GM19023 (cell line): ENCODE data around the gene FAM167B.

Experiments used
- ATAC-seq: cut with Tn5 transposase; IDR thresholded peaks from one replicate; pipeline ENCODE4 v1.9.1; 2021; ENCODE audit warnings: mild to moderate bottlenecking, moderate library complexity; ENCODE audit not compliant: unreplicated experiment

FAM167B gene

GRCh38 chr1:32246888-32247273, at the start of gene FAM167B:
Gene FAM167B (plus strand): TSS chr1:32247222. CDS start chr1:32247422, 200 bp downstream.
- ATAC-seq = no peak

- no peak for ATAC-seq
Observed at GRCh38 chr1:32197837-32198236, 49.2 kb upstream of the FAM167B start.

DNA sequence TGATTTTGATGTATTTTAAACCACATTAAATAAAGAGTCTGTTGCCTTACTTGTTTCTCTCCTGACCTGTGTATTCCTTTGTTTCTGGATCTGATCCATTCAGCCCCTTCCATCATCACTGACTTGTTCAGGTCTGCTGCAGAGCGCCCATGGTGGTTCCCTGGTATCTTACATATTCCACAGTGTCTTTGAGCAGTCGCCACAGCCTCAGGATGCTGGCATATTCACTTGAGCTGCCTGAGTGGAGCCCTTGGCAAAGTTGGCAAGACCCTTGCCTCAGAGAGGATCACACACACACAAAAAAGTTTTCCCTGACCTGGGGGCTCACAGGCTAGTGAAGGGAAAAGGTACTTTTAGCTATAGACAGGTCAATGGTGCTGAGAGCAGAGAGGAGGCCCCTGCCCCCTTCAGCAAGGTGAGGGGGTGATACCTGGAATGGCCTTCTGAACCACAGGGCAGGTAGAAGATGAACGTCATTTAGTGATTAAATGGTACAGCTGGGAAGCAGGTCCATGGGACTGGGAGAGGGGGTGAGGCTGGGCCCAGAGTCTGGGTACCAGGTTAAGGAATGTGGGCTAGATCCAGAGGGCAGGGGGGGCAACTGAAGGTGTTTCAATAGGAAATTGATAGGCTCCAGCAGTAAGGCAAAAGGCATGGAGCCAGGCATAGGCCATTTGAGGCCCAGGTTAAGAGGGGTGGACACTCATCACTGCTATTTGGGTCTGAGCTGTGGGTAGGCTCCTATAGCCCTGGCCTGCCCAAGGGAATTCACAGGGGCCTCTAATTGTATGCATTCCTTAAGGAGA, 48.6 kb upstream of the FAM167B start:
- no peak for ATAC-seq

GRCh38 chr1:32199043-32199716, 47.8 kb upstream of the FAM167B start:
- no peak for ATAC-seq

- no peak for ATAC-seq
Observed at GRCh38 chr1:32199717-32200072, 47.3 kb upstream of the FAM167B start.

DNA sequence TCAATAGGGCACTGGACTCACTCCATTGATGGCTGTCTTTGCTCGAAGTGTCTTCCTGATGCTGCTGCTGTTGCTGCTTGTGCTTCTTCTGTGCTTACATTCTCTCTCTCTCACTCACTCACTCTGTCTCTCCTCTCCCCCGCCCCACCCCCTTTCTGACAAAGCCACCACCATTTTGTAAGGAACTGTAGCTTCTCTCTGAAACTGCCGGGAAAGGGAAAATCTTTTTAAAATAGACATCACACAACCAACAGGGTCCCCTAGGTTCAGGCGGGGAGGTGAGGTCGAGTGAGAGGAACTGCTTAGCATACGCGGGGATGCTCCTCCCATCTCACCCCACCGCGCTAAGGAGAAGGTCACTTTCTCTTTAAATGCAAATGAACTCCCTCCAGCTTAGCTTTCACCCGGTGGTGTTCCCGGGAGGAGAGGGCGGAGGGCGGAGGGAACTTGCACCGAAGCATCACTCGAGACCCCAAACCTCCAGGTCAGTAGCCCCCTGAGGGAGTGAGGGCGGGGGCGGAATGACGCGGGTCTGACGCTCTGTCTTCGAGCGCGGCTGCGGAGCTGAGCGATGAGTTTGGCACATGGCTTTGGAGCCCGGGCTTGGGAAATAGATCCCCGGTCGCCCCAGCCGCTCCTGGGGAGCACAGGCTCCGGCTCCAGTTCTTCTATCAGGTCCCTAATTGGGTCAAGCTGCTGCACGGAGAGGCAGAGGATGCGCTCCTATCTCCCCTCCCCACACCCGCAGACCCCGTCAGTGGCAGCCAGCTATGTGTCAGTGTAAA, 46.6 kb upstream of the FAM167B start, which contains the start of gene CCDC28B:
CCDC28B (plus strand) TSS at position 370 of the 785 bp plus-strand sequence. CDS start 1,341 bp downstream, outside the sequence.
- ATAC-seq = no peak

- no peak for ATAC-seq
Observed at GRCh38 chr1:32201011-32201855, 45.8 kb upstream of the FAM167B start.

- ATAC-seq = no peak
Observed at GRCh38 chr1:32204943-32205361, 42.1 kb upstream of the FAM167B start.

DNA sequence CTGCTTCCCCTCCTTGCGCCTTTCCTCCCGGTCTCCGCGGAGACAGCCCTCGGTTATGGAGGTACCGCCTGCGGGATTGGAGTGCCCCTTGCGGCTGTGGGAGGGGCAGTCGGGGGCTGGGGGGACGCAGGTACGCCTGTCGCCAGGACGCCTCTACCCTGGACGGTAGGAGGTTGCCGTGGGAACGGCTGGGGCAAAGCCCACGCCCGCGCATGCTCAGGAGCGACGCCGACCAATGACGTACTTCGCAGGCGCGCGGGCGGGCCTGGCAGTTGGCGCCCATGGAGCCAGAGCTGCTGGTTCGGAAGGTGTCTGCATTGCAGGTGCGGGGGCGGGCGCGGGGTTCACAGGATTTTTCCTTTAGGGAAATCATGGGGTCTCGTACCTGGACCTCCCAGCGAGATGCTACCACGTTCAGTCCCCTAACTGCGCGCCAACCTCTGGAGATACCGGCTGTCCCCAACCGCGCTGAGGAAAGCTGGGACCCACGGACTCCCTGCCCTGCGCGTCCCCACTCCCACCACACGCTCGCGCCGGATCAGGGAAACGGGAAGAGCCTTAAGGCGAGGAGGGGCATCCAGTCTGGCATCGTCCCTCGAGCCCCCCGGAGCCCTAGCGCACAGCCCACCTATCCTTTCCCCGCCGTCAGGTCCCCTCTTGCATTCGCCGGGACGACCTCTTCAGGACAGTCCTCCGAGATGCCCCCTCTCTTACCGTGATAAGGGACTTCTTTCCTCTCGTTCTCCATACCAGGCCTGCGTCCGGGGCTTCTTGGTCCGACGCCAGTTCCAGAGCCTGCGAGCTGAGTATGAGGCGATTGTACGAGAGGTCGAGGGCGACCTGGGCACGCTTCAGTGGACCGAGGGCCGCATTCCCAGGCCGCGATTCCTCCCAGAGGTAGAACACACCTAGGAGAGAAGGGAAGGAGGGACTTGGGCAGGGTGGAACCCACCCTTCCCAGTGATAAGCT, 41.3 kb upstream of the FAM167B start, which contains the start of gene IQCC:
IQCC (plus strand) TSS at position 271 of the 970 bp plus-strand sequence; CDS start at position 282, 11 bp downstream.
- peak; percentile 37 for ATAC-seq

DNA sequence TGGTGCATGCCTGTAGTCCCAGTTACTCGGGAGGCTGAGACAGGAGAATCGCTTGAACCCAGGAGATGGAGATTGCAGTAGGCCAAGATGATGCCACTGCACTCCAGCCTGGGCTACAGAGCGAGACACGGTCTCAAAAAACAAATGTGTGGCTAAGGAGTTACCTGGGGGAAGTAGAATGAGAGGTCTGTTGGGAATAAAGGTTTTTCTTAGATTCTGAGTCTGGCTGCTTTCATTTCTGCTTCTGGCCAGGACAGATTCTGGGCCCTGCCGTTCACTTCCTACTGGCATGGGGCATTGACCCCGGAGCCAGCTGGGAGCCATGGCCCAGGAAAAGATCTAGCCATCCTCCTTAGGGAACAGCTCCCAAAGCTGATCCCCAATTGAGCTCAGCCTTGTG, 38.6 kb upstream of the FAM167B start:
- no peak for ATAC-seq

DNA sequence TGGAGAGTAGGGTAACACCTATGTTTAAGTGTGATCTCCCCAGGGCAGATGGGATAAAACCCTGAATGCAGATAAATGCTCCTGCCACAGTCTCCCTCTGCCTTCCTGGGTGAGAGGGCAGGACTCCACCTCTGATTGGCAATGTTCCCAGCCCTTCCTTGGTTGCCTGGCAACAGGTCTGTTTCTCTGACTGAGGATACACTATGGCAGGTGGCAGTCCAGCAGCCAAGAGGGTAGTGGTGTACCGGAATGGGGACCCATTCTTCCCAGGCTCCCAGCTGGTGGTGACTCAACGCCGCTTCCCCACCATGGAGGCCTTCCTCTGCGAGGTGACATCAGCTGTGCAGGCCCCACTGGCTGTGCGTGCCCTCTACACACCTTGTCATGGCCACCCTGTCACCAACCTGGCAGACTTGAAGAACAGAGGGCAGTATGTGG, 38.1 kb upstream of the FAM167B start, which contains the start of gene DCDC2B:
DCDC2B (plus strand) TSS at position 199 of the 438 bp plus-strand sequence; CDS start at position 204, 5 bp downstream.
- ATAC-seq = no peak

- no peak for ATAC-seq
Observed at GRCh38 chr1:32215629-32216480, 31.2 kb upstream of the FAM167B start.

- no peak for ATAC-seq
Observed at GRCh38 chr1:32216566-32216965, 30.5 kb upstream of the FAM167B start.

GRCh38 chr1:32219022-32219421, 28.0 kb upstream of the FAM167B start:
- no peak for ATAC-seq

GRCh38 chr1:32220746-32221580, 26.1 kb upstream of the FAM167B start:
- no peak for ATAC-seq

GRCh38 chr1:32221581-32221979, 25.4 kb upstream of the FAM167B start:
- no peak for ATAC-seq
